ENCODE data around the gene PSMD2. TPM values are rescaled to one million over a fixed set of nuclear protein-coding genes. Genes with fewer than 3 reads are reported as not detected.
"Not testable (repeated sequence)": the region's sequence is repeated elsewhere in the genome, so short reads cannot be mapped to it uniquely, and the experiment has no call there.

PSMD2 gene
- polyA plus RNA-seq, 4 donors = 104 to 149 (median 122) TPM

DNA sequence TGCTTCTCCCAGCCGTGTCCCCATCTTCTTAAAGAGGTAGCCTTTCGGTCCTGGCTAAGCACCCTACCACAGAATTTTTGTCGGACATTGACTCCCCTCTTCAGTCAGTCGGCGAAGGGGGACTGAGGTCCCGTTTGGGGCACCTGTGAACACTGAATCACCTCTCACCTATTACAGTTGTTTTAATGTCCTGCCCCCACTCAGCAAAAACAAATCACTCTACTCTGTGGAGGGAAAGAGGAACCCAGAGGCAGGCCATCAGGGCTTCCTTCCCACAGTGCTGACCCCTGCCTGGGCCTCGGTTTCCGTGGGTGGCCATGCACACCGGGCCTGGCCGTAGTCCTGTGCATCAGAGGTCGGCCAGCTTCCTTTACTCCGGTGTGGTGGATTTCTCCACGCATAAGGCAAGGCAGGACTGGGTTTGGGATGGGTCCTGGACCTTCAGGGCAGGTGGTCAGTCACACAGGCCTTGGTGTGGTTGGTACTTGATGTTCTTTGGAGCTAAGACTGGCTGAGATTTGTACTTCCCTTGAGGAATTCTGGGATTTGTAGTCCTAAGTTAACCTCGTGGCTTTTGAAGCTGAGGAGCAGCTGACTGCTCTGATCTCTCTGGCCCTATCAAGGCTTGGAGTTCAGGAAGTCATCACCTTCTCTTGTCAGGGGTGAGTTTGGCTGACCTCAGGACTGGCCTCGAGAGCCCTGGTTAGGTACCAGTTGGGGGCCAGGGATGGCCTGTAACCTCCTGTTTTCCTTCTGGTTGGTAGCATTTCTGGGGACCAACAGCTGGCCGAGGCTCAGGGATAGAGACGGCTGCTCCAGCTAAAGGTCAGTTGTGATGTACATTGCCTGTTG lies 37.7 kb downstream of the PSMD2 start:
- no peak for FAIRE-seq
- Histone ChIP-seq H3K27me3 (ENCODE audit: control insufficient read depth in 3 of 3, insufficient read depth in 3 of 3, low read length in 3 of 3) (no peaks in the 10 kb centered on the region), H3K4me3 (ENCODE audit: low read depth in 1 of 3, low read length in 3 of 3) (peak overlapping the region; percentile 71 to 79 (median 73)), H3K36me3 (ENCODE audit: control insufficient read depth in 3 of 3, insufficient read depth in 2 of 3, low read depth in 1 of 3, low read length in 3 of 3) (peaks cover 0 to 54% (median 23%) of the 10 kb centered on the region in 3 donors), H3K4me1 (ENCODE audit: control insufficient read depth in 3 of 3, insufficient read depth in 2 of 3, low read depth in 1 of 3, low read length in 2 of 3) (peaks cover 0 to 29% (median 0%) of the 10 kb centered on the region in 3 donors), H3K9me3 (ENCODE audit: control insufficient read depth in 2 of 2, insufficient read depth in 1 of 2, low read depth in 1 of 2, low read length in 1 of 2) (no peaks in the 10 kb centered on the region), H3K27ac (ENCODE audit: low read depth in 1 of 3, low read length in 2 of 3) (peak overlapping the region; percentile 86 to 97 (median 95))
- peak; percentile 61 to 73 for DNase-seq
- WGBS, 3 donors = 23 to 27% (median 25%) methylated on average over 17 of the region's 17 CpGs

DNA sequence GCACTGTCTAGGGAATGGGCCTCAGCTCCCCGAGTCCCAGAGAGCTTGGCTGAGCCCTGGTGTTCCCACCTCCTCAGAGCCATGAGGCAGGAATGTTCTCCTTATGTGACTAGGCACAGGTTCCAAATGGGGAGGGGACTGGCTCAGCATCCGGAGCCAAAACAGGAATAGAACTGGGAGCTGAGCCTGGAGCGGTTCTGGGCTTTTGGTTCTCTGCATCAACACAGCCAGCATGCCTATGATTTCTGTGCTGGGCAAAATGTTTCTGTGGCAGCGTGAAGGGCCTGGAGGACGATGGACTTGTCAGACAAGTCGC lies 38.3 kb downstream of the PSMD2 start, which contains the start of gene FAM131A:
FAM131A (plus strand) TSS at position 202 of the 316 bp plus-strand sequence; CDS start at position 233, 31 bp downstream.
- Histone ChIP-seq H3K4me1 (ENCODE audit: control insufficient read depth in 3 of 3, insufficient read depth in 2 of 3, low read depth in 1 of 3, low read length in 2 of 3) (peaks cover 0 to 29% (median 0%) of the 10 kb centered on the region in 3 donors), H3K27ac (ENCODE audit: low read depth in 1 of 3, low read length in 2 of 3) (peak within 1 kb of the TSS; percentile 86 to 97 (median 95)), H3K4me3 (ENCODE audit: low read depth in 1 of 3, low read length in 3 of 3) (peak within 1 kb of the TSS; percentile 71 to 79 (median 73)), H3K36me3 (ENCODE audit: control insufficient read depth in 3 of 3, insufficient read depth in 2 of 3, low read depth in 1 of 3, low read length in 3 of 3) (peaks cover 0 to 54% (median 18%) of the 10 kb centered on the region in 3 donors), H3K9me3 (ENCODE audit: control insufficient read depth in 2 of 2, insufficient read depth in 1 of 2, low read depth in 1 of 2, low read length in 1 of 2) (no peaks in the 10 kb centered on the region), H3K27me3 (ENCODE audit: control insufficient read depth in 3 of 3, insufficient read depth in 3 of 3, low read length in 3 of 3) (no peaks in the 10 kb centered on the region)
- FAIRE-seq (no peak), DNase-seq (no peak)
- 69 to 82% (median 78%) methylated on average over 6 of the region's 6 CpGs for WGBS, 3 donors

DNA sequence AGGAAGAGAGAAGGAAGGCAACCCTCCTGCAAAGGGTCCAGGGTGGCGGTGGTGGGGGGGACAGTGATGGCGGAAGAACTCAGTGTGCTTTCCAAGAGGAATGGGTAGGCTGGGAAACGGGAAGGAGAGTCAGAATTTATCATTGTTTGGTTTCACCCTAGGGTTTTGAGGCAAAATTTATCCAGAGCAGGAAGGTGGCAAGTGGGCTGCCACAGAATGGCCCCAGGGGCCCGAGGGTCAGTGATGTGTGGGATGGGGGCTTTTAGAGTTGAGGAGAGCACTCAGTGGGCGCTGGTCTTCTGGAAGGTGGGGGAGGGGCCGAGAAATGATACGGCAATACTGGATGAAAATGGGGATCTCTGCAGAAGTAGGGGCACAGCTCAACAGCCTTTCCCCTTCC lies 38.9 kb downstream of the PSMD2 start:
- Histone ChIP-seq H3K4me3 (ENCODE audit: low read depth in 1 of 3, low read length in 3 of 3) (peak overlapping the region in 1 of 3 donors; percentile 3), H3K27me3 (ENCODE audit: control insufficient read depth in 3 of 3, insufficient read depth in 3 of 3, low read length in 3 of 3) (no peaks in the 10 kb centered on the region), H3K27ac (ENCODE audit: low read depth in 1 of 3, low read length in 2 of 3) (peak overlapping the region in 2 of 3 donors; percentile 95 to 97), H3K9me3 (ENCODE audit: control insufficient read depth in 2 of 2, insufficient read depth in 1 of 2, low read depth in 1 of 2, low read length in 1 of 2) (no peaks in the 10 kb centered on the region), H3K36me3 (ENCODE audit: control insufficient read depth in 3 of 3, insufficient read depth in 2 of 3, low read depth in 1 of 3, low read length in 3 of 3) (peaks cover 0 to 54% (median 13%) of the 10 kb centered on the region in 3 donors), H3K4me1 (ENCODE audit: control insufficient read depth in 3 of 3, insufficient read depth in 2 of 3, low read depth in 1 of 3, low read length in 2 of 3) (peaks cover 0 to 29% (median 0%) of the 10 kb centered on the region in 3 donors)
- 71 to 79% (median 77%) methylated on average over 7 of the region's 7 CpGs for WGBS, 3 donors
- DNase-seq (no peak), FAIRE-seq (no peak)

DNA sequence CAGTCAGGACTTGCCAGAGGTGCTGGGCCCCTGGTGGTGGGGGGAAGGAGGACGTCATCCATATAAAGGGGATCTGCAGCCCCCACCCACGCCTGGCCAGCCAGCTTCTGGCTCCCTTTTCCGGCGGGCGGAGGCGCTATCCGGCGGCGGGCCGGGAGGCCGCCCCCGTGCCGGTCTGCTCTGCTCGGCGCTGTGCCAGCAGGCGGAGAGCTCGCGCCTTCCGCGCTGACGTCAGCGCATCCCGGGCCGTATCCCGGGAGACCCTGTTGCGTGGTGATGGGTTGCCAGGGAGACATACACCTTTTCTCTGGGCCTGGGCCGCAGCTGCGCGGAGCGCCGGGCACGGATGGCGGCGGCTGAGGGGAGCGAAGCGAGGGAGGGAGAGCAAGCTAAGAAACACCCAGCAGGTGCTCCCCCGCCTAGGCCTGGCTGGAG lies 39.5 kb downstream of the PSMD2 start:
- peak in 1 of 2 donors; percentile 86 for DNase-seq
- peaks cover 0 to 29% (median 0%) of the 10 kb centered on the region in 3 donors for H3K4me1 ChIP-seq (ENCODE audit: control insufficient read depth in 3 of 3, insufficient read depth in 2 of 3, low read depth in 1 of 3, low read length in 2 of 3)
- H3K4me3 ChIP-seq (ENCODE audit: low read depth in 1 of 3, low read length in 3 of 3) = peak overlapping the region in 1 of 3 donors; percentile 24
- FAIRE-seq = no peak
- 28 to 38% (median 34%) methylated on average over 31 to 37 of the region's 37 CpGs for WGBS, 3 donors
- peak overlapping the region in 2 of 3 donors; percentile 95 to 97 for H3K27ac ChIP-seq (ENCODE audit: low read depth in 1 of 3, low read length in 2 of 3)
- H3K9me3 ChIP-seq (ENCODE audit: control insufficient read depth in 2 of 2, insufficient read depth in 1 of 2, low read depth in 1 of 2, low read length in 1 of 2) = no peaks in the 10 kb centered on the region
- no peaks in the 10 kb centered on the region for H3K27me3 ChIP-seq (ENCODE audit: control insufficient read depth in 3 of 3, insufficient read depth in 3 of 3, low read length in 3 of 3)
- H3K36me3 ChIP-seq (ENCODE audit: control insufficient read depth in 3 of 3, insufficient read depth in 2 of 3, low read depth in 1 of 3, low read length in 3 of 3) = peaks cover 0 to 55% (median 9%) of the 10 kb centered on the region in 3 donors

DNA sequence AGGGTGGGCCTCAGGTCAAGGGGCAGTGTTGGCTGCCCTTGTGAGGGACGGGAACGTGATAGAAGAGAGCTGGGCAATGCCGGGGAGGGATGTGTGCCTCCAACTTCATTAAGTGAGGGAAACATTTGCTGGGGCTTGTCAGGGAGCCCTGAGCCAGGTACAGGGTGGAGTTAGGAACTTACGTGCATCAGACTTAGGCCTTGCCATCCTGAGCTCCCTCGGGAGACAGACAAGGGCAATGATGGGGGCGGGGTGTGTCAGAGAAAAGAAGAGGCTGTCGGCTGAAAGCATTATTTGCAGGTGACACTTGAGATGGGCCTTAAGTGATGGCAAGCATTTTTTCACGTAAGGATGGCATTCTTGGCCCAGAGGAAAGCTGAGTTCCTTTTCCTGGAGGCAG lies 40.0 kb downstream of the PSMD2 start:
- H3K36me3 ChIP-seq (ENCODE audit: control insufficient read depth in 3 of 3, insufficient read depth in 2 of 3, low read depth in 1 of 3, low read length in 3 of 3) = peaks cover 0 to 53% (median 6%) of the 10 kb centered on the region in 3 donors
- H3K4me1 ChIP-seq (ENCODE audit: control insufficient read depth in 3 of 3, insufficient read depth in 2 of 3, low read depth in 1 of 3, low read length in 2 of 3) = peaks cover 0 to 29% (median 0%) of the 10 kb centered on the region in 3 donors
- H3K27me3 ChIP-seq (ENCODE audit: control insufficient read depth in 3 of 3, insufficient read depth in 3 of 3, low read length in 3 of 3) = no peaks in the 10 kb centered on the region
- FAIRE-seq (no peak), DNase-seq (no peak)
- peak overlapping the region in 1 of 3 donors; percentile 24 for H3K4me3 ChIP-seq (ENCODE audit: low read depth in 1 of 3, low read length in 3 of 3)
- no peaks in the 10 kb centered on the region for H3K9me3 ChIP-seq (ENCODE audit: control insufficient read depth in 2 of 2, insufficient read depth in 1 of 2, low read depth in 1 of 2, low read length in 1 of 2)
- WGBS, 3 donors = 57 to 63% (median 58%) methylated on average over 8 of the region's 8 CpGs
- peak overlapping the region in 2 of 3 donors; percentile 9 to 67 for H3K27ac ChIP-seq (ENCODE audit: low read depth in 1 of 3, low read length in 2 of 3)

DNA sequence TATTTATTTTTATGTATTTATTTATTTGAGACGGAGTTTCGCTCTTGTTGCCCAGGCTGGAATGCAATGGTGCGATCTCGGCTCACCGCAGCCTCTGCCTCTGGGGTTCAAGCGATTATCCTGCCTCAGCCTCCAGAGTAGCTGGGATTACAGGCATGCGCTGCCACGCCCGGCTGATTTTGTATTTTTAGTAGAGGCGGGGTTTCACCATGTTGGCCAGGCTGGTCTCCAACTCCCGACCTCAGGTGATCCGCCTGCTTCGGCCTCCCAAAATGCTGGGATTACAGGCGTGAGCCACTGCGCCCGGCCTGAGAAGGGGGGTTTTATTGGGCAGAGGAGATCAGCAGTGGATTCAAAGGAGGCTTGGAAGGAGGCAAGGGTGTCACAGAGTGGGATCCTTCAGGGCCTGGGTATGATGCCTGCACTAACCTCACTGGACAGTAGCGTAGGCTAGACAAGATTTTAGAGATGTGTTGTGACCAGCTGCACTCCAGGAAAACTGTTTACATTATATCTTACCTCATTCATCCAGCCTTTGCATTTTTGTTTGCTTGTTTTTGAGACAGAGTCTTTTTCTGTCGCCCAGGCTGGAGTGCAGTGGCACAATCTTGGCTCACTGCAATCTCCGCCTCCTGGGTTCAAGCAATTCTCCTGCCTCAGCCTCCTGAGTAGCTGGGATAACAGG lies 40.6 kb downstream of the PSMD2 start:
- H3K4me1 ChIP-seq (ENCODE audit: control insufficient read depth in 3 of 3, insufficient read depth in 2 of 3, low read depth in 1 of 3, low read length in 2 of 3) = peaks cover 0 to 29% (median 0%) of the 10 kb centered on the region in 3 donors
- peak overlapping the region in 1 of 3 donors; percentile 67 for H3K27ac ChIP-seq (ENCODE audit: low read depth in 1 of 3, low read length in 2 of 3)
- H3K4me3 ChIP-seq (ENCODE audit: low read depth in 1 of 3, low read length in 3 of 3); H3K27me3 ChIP-seq (ENCODE audit: control insufficient read depth in 3 of 3, insufficient read depth in 3 of 3, low read length in 3 of 3); DNase-seq; FAIRE-seq; H3K9me3 ChIP-seq (ENCODE audit: control insufficient read depth in 2 of 2, insufficient read depth in 1 of 2, low read depth in 1 of 2, low read length in 1 of 2): not testable (repeated sequence)
- H3K36me3 ChIP-seq (ENCODE audit: control insufficient read depth in 3 of 3, insufficient read depth in 2 of 3, low read depth in 1 of 3, low read length in 3 of 3) = peaks cover 0 to 53% (median 5%) of the 10 kb centered on the region in 3 donors
- 90 to 92% (median 92%) methylated on average over 19 of the region's 19 CpGs for WGBS, 3 donors

DNA sequence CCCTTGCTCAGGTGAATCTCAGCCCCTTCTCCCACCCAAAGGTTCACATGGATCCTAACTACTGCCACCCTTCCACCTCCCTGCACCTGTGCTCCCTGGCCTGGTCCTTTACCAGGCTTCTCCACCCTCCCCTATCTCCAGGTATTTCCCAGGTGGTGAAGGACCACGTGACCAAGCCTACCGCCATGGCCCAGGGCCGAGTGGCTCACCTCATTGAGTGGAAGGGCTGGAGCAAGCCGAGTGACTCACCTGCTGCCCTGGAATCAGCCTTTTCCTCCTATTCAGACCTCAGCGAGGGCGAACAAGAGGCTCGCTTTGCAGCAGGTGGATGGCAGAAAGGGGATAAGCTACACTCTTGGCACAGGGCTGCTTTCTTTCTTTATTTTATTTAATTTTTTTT lies 42.9 kb downstream of the PSMD2 start:
- FAIRE-seq = no peak
- H3K27me3 ChIP-seq (ENCODE audit: control insufficient read depth in 3 of 3, insufficient read depth in 3 of 3, low read length in 3 of 3) = no peaks in the 10 kb centered on the region
- H3K27ac ChIP-seq (ENCODE audit: low read depth in 1 of 3, low read length in 2 of 3) = no peak overlapping the region
- H3K4me3 ChIP-seq (ENCODE audit: low read depth in 1 of 3, low read length in 3 of 3) = no peak overlapping the region
- H3K36me3 ChIP-seq (ENCODE audit: control insufficient read depth in 3 of 3, insufficient read depth in 2 of 3, low read depth in 1 of 3, low read length in 3 of 3) = peaks cover 0 to 61% (median 3%) of the 10 kb centered on the region in 3 donors
- no peaks in the 10 kb centered on the region for H3K9me3 ChIP-seq (ENCODE audit: control insufficient read depth in 2 of 2, insufficient read depth in 1 of 2, low read depth in 1 of 2, low read length in 1 of 2)
- peak in 1 of 2 donors; percentile 93 for DNase-seq
- 18 to 84% (median 41%) methylated on average over 7 of the region's 7 CpGs for WGBS, 3 donors
- peaks cover 0 to 35% (median 3%) of the 10 kb centered on the region in 3 donors for H3K4me1 ChIP-seq (ENCODE audit: control insufficient read depth in 3 of 3, insufficient read depth in 2 of 3, low read depth in 1 of 3, low read length in 2 of 3)

DNA sequence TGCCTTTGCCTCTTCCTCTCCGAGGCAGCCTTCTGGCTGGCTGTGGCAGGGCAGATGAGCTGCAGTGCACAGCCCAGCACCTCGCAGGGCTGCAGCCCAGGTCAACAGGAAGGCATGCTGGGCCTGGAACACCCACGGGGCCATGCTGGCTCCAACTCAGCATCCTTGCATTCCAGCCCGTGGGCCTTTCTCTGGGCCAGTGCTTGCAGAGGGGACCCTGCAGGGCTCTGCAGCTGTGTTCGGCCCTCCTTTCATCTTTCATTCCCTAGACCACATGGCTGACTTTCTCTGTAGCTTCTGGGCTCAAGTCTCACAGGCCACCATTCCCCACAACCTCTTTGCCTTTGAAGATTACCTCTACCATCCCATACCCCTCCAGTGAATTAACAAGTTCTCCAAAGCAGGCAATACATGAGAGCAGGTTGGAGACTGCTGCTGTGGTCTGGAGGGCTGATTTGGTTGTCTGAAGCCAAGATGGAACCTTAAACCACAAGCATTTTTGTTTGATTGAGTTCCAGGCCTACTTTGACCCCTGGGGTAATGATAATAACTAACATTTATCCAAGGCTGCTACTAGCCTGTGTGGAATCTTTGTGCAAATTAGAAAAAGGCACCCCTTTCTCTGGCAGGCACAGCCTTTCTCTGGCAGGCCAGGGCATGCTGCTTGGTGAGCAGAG lies 44.3 kb downstream of the PSMD2 start:
- FAIRE-seq = no peak
- H3K9me3 ChIP-seq (ENCODE audit: control insufficient read depth in 2 of 2, insufficient read depth in 1 of 2, low read depth in 1 of 2, low read length in 1 of 2) = no peaks in the 10 kb centered on the region
- WGBS, 3 donors = 80 to 93% (median 90%) methylated on average over 4 to 5 of the region's 5 CpGs

More for the DNA sequence above, 44.3 kb downstream of the PSMD2 start:
- Histone ChIP-seq H3K4me3 (ENCODE audit: low read depth in 1 of 3, low read length in 3 of 3) (no peak overlapping the region), H3K4me1 (ENCODE audit: control insufficient read depth in 3 of 3, insufficient read depth in 2 of 3, low read depth in 1 of 3, low read length in 2 of 3) (peaks cover 0 to 22% (median 3%) of the 10 kb centered on the region in 3 donors), H3K27ac (ENCODE audit: low read depth in 1 of 3, low read length in 2 of 3) (no peak overlapping the region), H3K27me3 (ENCODE audit: control insufficient read depth in 3 of 3, insufficient read depth in 3 of 3, low read length in 3 of 3) (no peaks in the 10 kb centered on the region), H3K36me3 (ENCODE audit: control insufficient read depth in 3 of 3, insufficient read depth in 2 of 3, low read depth in 1 of 3, low read length in 3 of 3) (peaks cover 0 to 64% (median 3%) of the 10 kb centered on the region in 3 donors)
- no peak for DNase-seq

Measured in small intestine (tissue), 7 donors.